CD4-positive, alpha-beta T cell treated with Interferon gamma for 1 hour (primary cell): ENCODE results near the gene DENND1A.

Experiments used
- DNase-seq: peaks from one replicate; pipeline ENCODE4 v3.0.0-alpha.2; 2020

DENND1A gene

GRCh38 chr9:123419091-123419490 is 510.8 kb downstream of the DENND1A start:
- no peak for DNase-seq

GRCh38 chr9:123418506-123418905 is 511.4 kb downstream of the DENND1A start:
- DNase-seq = no peak

- DNase-seq = no peak
Observed at GRCh38 chr9:123418052-123418430, 511.9 kb downstream of the DENND1A start.

- DNase-seq = no peak
Observed at GRCh38 chr9:123417289-123418051, 512.5 kb downstream of the DENND1A start.

GRCh38 chr9:123416176-123416575 is 513.8 kb downstream of the DENND1A start:
- no peak for DNase-seq

- no peak for DNase-seq
Observed at GRCh38 chr9:123414936-123415930, 514.7 kb downstream of the DENND1A start.

- DNase-seq = no peak
Observed at GRCh38 chr9:123414204-123414603, 515.7 kb downstream of the DENND1A start.

GRCh38 chr9:123412171-123412820 is 517.6 kb downstream of the DENND1A start:
- no peak for DNase-seq

- DNase-seq = no peak
Observed at GRCh38 chr9:123411636-123412035, 518.3 kb downstream of the DENND1A start.

- DNase-seq = no peak
Observed at GRCh38 chr9:123411191-123411590, 518.7 kb downstream of the DENND1A start.

- no peak for DNase-seq
Observed at GRCh38 chr9:123410281-123410910, 519.5 kb downstream of the DENND1A start.

GRCh38 chr9:123408313-123409262 is 521.3 kb downstream of the DENND1A start:
- no peak for DNase-seq

- no peak for DNase-seq
Observed at GRCh38 chr9:123407217-123407851, 522.6 kb downstream of the DENND1A start.

GRCh38 chr9:123406691-123407216 is 523.2 kb downstream of the DENND1A start:
- no peak for DNase-seq

GRCh38 chr9:123406016-123406415 is 523.9 kb downstream of the DENND1A start:
- no peak for DNase-seq

- no peak for DNase-seq
Observed at GRCh38 chr9:123402981-123403509, 526.9 kb downstream of the DENND1A start.

GRCh38 chr9:123401879-123402513 is 527.9 kb downstream of the DENND1A start:
- DNase-seq = no peak

GRCh38 chr9:123400926-123401503 is 528.9 kb downstream of the DENND1A start:
- DNase-seq = no peak

- DNase-seq = no peak
Observed at GRCh38 chr9:123399803-123400378, 530.0 kb downstream of the DENND1A start.
